H9 (cell line): Measurements from ENCODE around the gene PI4KB. TPM values are rescaled to one million over a fixed set of nuclear protein-coding genes. Genes with fewer than 3 reads are reported as not detected.

ENCODE experiments used
- DNase-seq: peaks from one replicate; pipeline ENCODE4 v3.0.0-alpha.2; 2017
- H2AFZ ChIP-seq: one replicate; pipeline ENCODE4 v1.6.1; 2013; ENCODE audit warnings: mild to moderate bottlenecking, low read length, control low read depth, moderate library complexity
- H2AK5ac ChIP-seq: 2 replicates; pipeline ENCODE4 v1.6.1; 2013; ENCODE audit warnings: low read length, control low read depth, mixed read lengths; ENCODE audit not compliant: insufficient read length
- H2BK120ac ChIP-seq: one replicate; pipeline ENCODE4 v1.6.1; 2013; ENCODE audit warnings: low read depth, mild to moderate bottlenecking, low read length, control low read depth, inconsistent platforms; ENCODE audit not compliant: poor library complexity, severe bottlenecking
- H2BK12ac ChIP-seq: 2 replicates; pipeline ENCODE4 v1.6.1; 2013; ENCODE audit warnings: low read length, control low read depth, mixed read lengths, low read depth; ENCODE audit not compliant: insufficient read length
- H2BK15ac ChIP-seq: 2 replicates; pipeline ENCODE4 v1.6.1; 2013; ENCODE audit warnings: low read depth, low read length, control low read depth
- H2BK20ac ChIP-seq: one replicate; pipeline ENCODE4 v1.6.1; 2013; ENCODE audit warnings: low read depth, mild to moderate bottlenecking, low read length, control low read depth, inconsistent platforms; ENCODE audit not compliant: poor library complexity, severe bottlenecking
- H2BK5ac ChIP-seq: 2 replicates; pipeline ENCODE4 v1.6.1; 2013; ENCODE audit warnings: low read length, control low read depth, mixed read lengths; ENCODE audit not compliant: insufficient read length
- H3K14ac ChIP-seq: 2 replicates; pipeline ENCODE4 v1.6.1; 2013; ENCODE audit warnings: low read length, control low read depth; ENCODE audit not compliant: insufficient read depth
- H3K18ac ChIP-seq: 2 replicates; pipeline ENCODE4 v1.6.1; 2013; ENCODE audit warnings: low read depth, mild to moderate bottlenecking, mixed read lengths, low read length, control low read depth; ENCODE audit not compliant: insufficient read length
- H3K23ac ChIP-seq: 2 replicates; pipeline ENCODE4 v1.6.1; 2013; ENCODE audit warnings: low read length, control low read depth, mixed read lengths, low read depth; ENCODE audit not compliant: insufficient read length
- H3K23me2 ChIP-seq: 2 replicates; pipeline ENCODE4 v1.6.1; 2013; ENCODE audit warnings: low read depth, mild to moderate bottlenecking, mixed read lengths, low read length, control low read depth; ENCODE audit not compliant: insufficient read length, poor library complexity, severe bottlenecking
- H3K27ac ChIP-seq: 2 replicates; pipeline ENCODE4 v1.5.1; 2013; ENCODE audit warnings: low read length, control low read depth, mixed read lengths, low read depth; ENCODE audit not compliant: insufficient read length
- H3K27me3 ChIP-seq: 2 replicates; pipeline ENCODE4 v1.6.1; 2013; ENCODE audit warnings: low read length, control low read depth, inconsistent platforms; ENCODE audit not compliant: insufficient read depth
- H3K4ac ChIP-seq: 2 replicates; pipeline ENCODE4 v1.6.1; 2013; ENCODE audit warnings: low read depth, mild to moderate bottlenecking, control low read depth, inconsistent platforms, low read length, moderate library complexity
- H3K4me1 ChIP-seq: 2 replicates; pipeline ENCODE4 v1.6.1; 2013; ENCODE audit warnings: low read length, control low read depth, inconsistent platforms; ENCODE audit not compliant: insufficient read depth
- H3K4me2 ChIP-seq: 2 replicates; pipeline ENCODE4 v1.6.1; 2013; ENCODE audit warnings: low read length, control low read depth, mixed read lengths; ENCODE audit not compliant: insufficient read length, insufficient read depth
- H3K56ac ChIP-seq: 2 replicates; pipeline ENCODE4 v1.6.1; 2013; ENCODE audit warnings: low read depth, mild to moderate bottlenecking, mixed read lengths, low read length, control low read depth; ENCODE audit not compliant: insufficient read length
- H3K79me1 ChIP-seq: 2 replicates; pipeline ENCODE4 v1.6.1; 2013; ENCODE audit warnings: low read depth, mild to moderate bottlenecking, moderate library complexity, low read length, control low read depth, inconsistent platforms; ENCODE audit not compliant: insufficient read depth, poor library complexity, severe bottlenecking
- H3K79me2 ChIP-seq: 2 replicates; pipeline ENCODE4 v1.6.1; 2013; ENCODE audit warnings: low read length, control low read depth, inconsistent platforms; ENCODE audit not compliant: insufficient read depth
- H3K9ac ChIP-seq: 2 replicates; pipeline ENCODE4 v1.6.1; 2013; ENCODE audit warnings: low read length, control low read depth, mixed read lengths; ENCODE audit not compliant: insufficient read length; ENCODE audit errors: extremely low read depth
- H3K9me3 ChIP-seq: one replicate; pipeline ENCODE4 v1.6.1; 2013; ENCODE audit warnings: low read depth, low read length, inconsistent platforms; ENCODE audit not compliant: control insufficient read depth
- H3T11ph ChIP-seq: one replicate; pipeline ENCODE4 v1.6.1; 2013; ENCODE audit warnings: mild to moderate bottlenecking, low read length, control low read depth, inconsistent platforms
- H4K20me1 ChIP-seq: one replicate; pipeline ENCODE4 v1.6.1; 2013; ENCODE audit not compliant: control insufficient read depth, insufficient read length, insufficient read depth
- H4K5ac ChIP-seq: 2 replicates; pipeline ENCODE4 v1.6.1; 2013; ENCODE audit warnings: low read depth, mild to moderate bottlenecking, mixed read lengths, low read length, control low read depth; ENCODE audit not compliant: insufficient read length
- H4K8ac ChIP-seq: replicated peaks from 2 replicates; pipeline ENCODE4 v1.6.1; 2013; ENCODE audit warnings: low read length, control low read depth, mixed read lengths, low read depth; ENCODE audit not compliant: insufficient read length
- H4K91ac ChIP-seq: 2 replicates; pipeline ENCODE4 v1.6.1; 2013; ENCODE audit warnings: low read depth, mild to moderate bottlenecking, moderate library complexity, mixed read lengths, low read length, control low read depth; ENCODE audit not compliant: insufficient read length
- H3K27ac Mint-ChIP-seq, 3 experiments: 2 replicates in 2 of 3; 3 replicates in 1 of 3; pipeline ENCODE4 v1.8.0; 2020 to 2021; ENCODE audit warnings: mixed read lengths in 3 of 3, mild to moderate bottlenecking in 1 of 3, moderate library complexity in 1 of 3
- H3K27me3 Mint-ChIP-seq: 2 replicates; pipeline ENCODE4 v1.8.0; 2021; ENCODE audit warnings: low read depth, mild to moderate bottlenecking, moderate library complexity, mixed read lengths
- H3K36me3 Mint-ChIP-seq, 3 experiments: 2 replicates in 2 of 3; 3 replicates in 1 of 3; pipeline ENCODE4 v1.8.0; 2020 to 2021; ENCODE audit warnings: low read depth in 3 of 3, mixed read lengths in 3 of 3; ENCODE audit not compliant: insufficient read depth in 1 of 3
- H3K4me1 Mint-ChIP-seq, 2 experiments: 2 replicates each; pipeline ENCODE4 v1.8.0; 2020; ENCODE audit warnings: mixed read lengths in 2 of 2
- H3K4me3 Mint-ChIP-seq, 2 experiments: 2 replicates in 1 of 2; 3 replicates in 1 of 2; pipeline ENCODE4 v1.8.0; 2020 to 2021; ENCODE audit warnings: mild to moderate bottlenecking in 2 of 2, mixed read lengths in 2 of 2, moderate library complexity in 1 of 2
- H3K9me3 Mint-ChIP-seq, 2 experiments: 2 replicates in 1 of 2; 3 replicates in 1 of 2; pipeline ENCODE4 v1.8.0; 2020; ENCODE audit warnings: mild to moderate bottlenecking in 2 of 2, mixed read lengths in 2 of 2, moderate library complexity in 1 of 2
- WGBS: extraction: QIAGEN DNeasy Blood & Tissue Kit; methylation state at CpG from one replicate; pipeline ENCODE4 v1.1.7; 2013; ENCODE audit warnings: missing lambda C conversion rate, low lambda C conversion rate, mixed read lengths; ENCODE audit not compliant: insufficient read length; ENCODE audit errors: extremely low coverage; 5-methylcytosine and 5-hydroxymethylcytosine counted together
- total RNA-seq: library from RNA; stranded (reverse); gene quantifications from 2 replicates; pipeline ENCODE4 v1.2.1, GENCODE V29; 2021
- TF ChIP-seq, protein P1 (sequence below): fragments of 200-600 bp; sonication (generic); conservative IDR thresholded peaks from 3 replicates; pipeline ENCODE4 v1.8.0; 2021; ENCODE audit warnings: antibody characterized with exemption, mild to moderate bottlenecking

The PI4KB gene
- total RNA-seq, 1 experiment from 2014 or later, result 39.1 TPM

DNA sequence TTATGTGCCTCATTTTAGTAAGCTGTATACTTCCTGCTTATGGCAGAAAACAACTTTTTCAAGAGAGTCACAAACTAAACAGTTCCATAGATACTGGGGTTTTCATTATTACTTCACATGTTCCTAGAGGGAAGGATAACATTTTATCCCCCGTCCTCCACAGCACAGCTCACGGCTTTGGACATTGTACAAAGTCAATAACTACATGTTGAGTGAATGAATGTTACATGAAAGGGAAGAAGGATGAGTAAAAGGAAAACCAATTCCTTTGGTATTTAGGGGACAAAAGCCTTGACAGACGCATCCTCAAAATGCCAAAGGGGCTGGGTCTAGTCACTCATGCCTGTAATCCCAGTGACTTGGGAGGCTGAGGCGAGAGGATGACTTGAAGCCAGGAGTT lies 14.8 kb downstream of the PI4KB start:
- no peak overlapping the region for H3K4me2 ChIP-seq
- H3K9me3 Mint-ChIP-seq, result no peaks in the 10 kb centered on the region
- no peak overlapping the region for H2BK12ac ChIP-seq
- no peak overlapping the region for H3K18ac ChIP-seq
- H3K27me3 Mint-ChIP-seq, result no peaks in the 10 kb centered on the region
- TF ChIP-seq, protein P1, sequence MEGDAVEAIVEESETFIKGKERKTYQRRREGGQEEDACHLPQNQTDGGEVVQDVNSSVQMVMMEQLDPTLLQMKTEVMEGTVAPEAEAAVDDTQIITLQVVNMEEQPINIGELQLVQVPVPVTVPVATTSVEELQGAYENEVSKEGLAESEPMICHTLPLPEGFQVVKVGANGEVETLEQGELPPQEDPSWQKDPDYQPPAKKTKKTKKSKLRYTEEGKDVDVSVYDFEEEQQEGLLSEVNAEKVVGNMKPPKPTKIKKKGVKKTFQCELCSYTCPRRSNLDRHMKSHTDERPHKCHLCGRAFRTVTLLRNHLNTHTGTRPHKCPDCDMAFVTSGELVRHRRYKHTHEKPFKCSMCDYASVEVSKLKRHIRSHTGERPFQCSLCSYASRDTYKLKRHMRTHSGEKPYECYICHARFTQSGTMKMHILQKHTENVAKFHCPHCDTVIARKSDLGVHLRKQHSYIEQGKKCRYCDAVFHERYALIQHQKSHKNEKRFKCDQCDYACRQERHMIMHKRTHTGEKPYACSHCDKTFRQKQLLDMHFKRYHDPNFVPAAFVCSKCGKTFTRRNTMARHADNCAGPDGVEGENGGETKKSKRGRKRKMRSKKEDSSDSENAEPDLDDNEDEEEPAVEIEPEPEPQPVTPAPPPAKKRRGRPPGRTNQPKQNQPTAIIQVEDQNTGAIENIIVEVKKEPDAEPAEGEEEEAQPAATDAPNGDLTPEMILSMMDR, result no peak
- H3K4me1 ChIP-seq, result 0 out of 2 replicates have a peak, but pooled peaks cover 5% of the 10 kb centered on the region
- H3K14ac ChIP-seq, result no peak overlapping the region
- no peak overlapping the region for H2AK5ac ChIP-seq
- H2AFZ ChIP-seq, result no peak overlapping the region
- no peak overlapping the region for H3K4me3 Mint-ChIP-seq
- no peak for DNase-seq
- H3K79me1 ChIP-seq, result no peaks in the 10 kb centered on the region
- no peak overlapping the region for H2BK120ac ChIP-seq
- H3K4me1 Mint-ChIP-seq, result peaks cover 10 to 11% of the 10 kb centered on the region in 2 experiments
- H3K27ac ChIP-seq, result no peak overlapping the region
- no peak overlapping the region for H3K27ac Mint-ChIP-seq
- no peaks in the 10 kb centered on the region for H3K23me2 ChIP-seq
- H3K23ac ChIP-seq, result no peak overlapping the region
- no peak overlapping the region for H3T11ph ChIP-seq
- no peak overlapping the region for H3K9ac ChIP-seq
- H3K4ac ChIP-seq, result no peak overlapping the region
- no peak overlapping the region for H2BK20ac ChIP-seq
- H3K9me3 ChIP-seq, result no peaks in the 10 kb centered on the region
- H4K5ac ChIP-seq, result no peak overlapping the region
- no peak overlapping the region for H4K8ac ChIP-seq
- H4K20me1 ChIP-seq, result peaks cover 2% of the 10 kb centered on the region
- H3K27me3 ChIP-seq, result no peaks in the 10 kb centered on the region
- H3K36me3 Mint-ChIP-seq, result peaks cover 9 to 64% (median 32%) of the 10 kb centered on the region in 3 experiments; a peak in 6 of 7 replicates
- H3K56ac ChIP-seq, result no peak overlapping the region
- WGBS, result no CpG with 5 or more reads among the region's 4 CpGs
- H2BK5ac ChIP-seq, result no peak overlapping the region
- no peak overlapping the region for H4K91ac ChIP-seq
- no peak overlapping the region for H2BK15ac ChIP-seq
- no peaks in the 10 kb centered on the region for H3K79me2 ChIP-seq
